Thyroid gland (tissue), 4 donors: ENCODE measurements around the gene FAM76A. TPM values are rescaled to one million over a fixed set of nuclear protein-coding genes. Genes with fewer than 3 reads are reported as not detected.

Experiments used
- DNase-seq, 2 donors: peaks; one replicate each; pipeline ENCODE4 v3.0.0-alpha.2; 2019
- H3K27ac ChIP-seq, 3 donors: fragments of 200-600 bp; sonication (generic); 1 replicate in 2 of 3; 2 replicates in 1 of 3; pipeline ENCODE4 v1.5.1; 2016 to 2019; ENCODE audit warnings: mild to moderate bottlenecking in 1 of 3, moderate library complexity in 1 of 3
- H3K27me3 ChIP-seq: fragments of 200-600 bp; sonication (generic); one replicate; pipeline ENCODE4 v1.5.1; 2019
- H3K36me3 ChIP-seq, 2 donors: fragments of 200-600 bp; sonication (generic); one replicate each; pipeline ENCODE4 v1.5.1; 2016 to 2019
- H3K4me1 ChIP-seq, 2 donors: fragments of 200-600 bp; sonication (generic); one replicate each; pipeline ENCODE4 v1.5.1; 2017 to 2019
- H3K4me3 ChIP-seq, 3 donors: fragments of 200-600 bp; sonication (generic); replicated peaks in 1 of 3; 1 replicate in 2 of 3; 2 replicates in 1 of 3; pipeline ENCODE4 v1.5.1; 2016; ENCODE audit warnings: mild to moderate bottlenecking in 1 of 3
- H3K9me3 ChIP-seq: fragments of 200-600 bp; sonication (generic); one replicate; pipeline ENCODE4 v1.5.1; 2017
- CTCF ChIP-seq, 6 experiments: fragments of 200-600 bp in 3 of 6; fragments of 450-650 bp in 3 of 6; sonication (generic) in 3 of 6; IDR thresholded peaks; one replicate each; pipeline ENCODE4 v1.5.1; 2016 to 2019; ENCODE audit warnings: antibody characterized with exemption in 6 of 6, mild to moderate bottlenecking in 2 of 6, inconsistent platforms in 1 of 6, moderate library complexity in 1 of 6
- POLR2A ChIP-seq, 2 donors: fragments of 450-650 bp; IDR thresholded peaks; one replicate each; pipeline ENCODE4 v1.6.1; 2017; ENCODE audit warnings: antibody characterized with exemption in 2 of 2, mild to moderate bottlenecking in 2 of 2, moderate library complexity in 1 of 2
- WGBS, 2 donors: methylation state at CpG; one replicate each; pipeline ENCODE4 v1.1.5; 2017; 5-methylcytosine and 5-hydroxymethylcytosine counted together
- intact Hi-C: fragments of 100-400 bp; cut with DNase I; formaldehyde crosslinking; loops from one replicate; pipeline ENCODE4 v1.15.1; 2023
- total RNA-seq, 4 donors: library from RNA; depleted of rRNA; stranded (reverse); fragments of >200 nt; gene quantifications; one replicate each; pipeline ENCODE4 v1.2.3, GENCODE V29; 2016

The FAM76A gene
- total RNA-seq, 4 donors from 2014 or later: 23.7 to 32.6 (median 30.7) TPM

- 64 to 72% methylated on average over 4 of the region's 4 CpGs for WGBS, 2 donors
- no peak overlapping the region for H3K4me3 ChIP-seq
- intact Hi-C loops: no loop called here
- peaks cover 0 to 9% of the 10 kb centered on the region in 2 donors for H3K4me1 ChIP-seq
- H3K9me3 ChIP-seq: no peaks in the 10 kb centered on the region
- DNase-seq: peak; percentile 52 to 65
- TF ChIP-seq CTCF (IDR thresholded peaks at IDR 0.05) (no peak), POLR2A (IDR thresholded peaks at IDR 0.05) (no peak)
- peak overlapping the region in 2 of 3 donors; percentile 19 to 26 for H3K27ac ChIP-seq
- no peaks in the 10 kb centered on the region for H3K27me3 ChIP-seq
- H3K36me3 ChIP-seq: peaks cover 0 to 16% of the 10 kb centered on the region in 2 donors
Observed at GRCh38 chr1:27763358-27763757, 37.6 kb downstream of the FAM76A start.

GRCh38 chr1:27770293-27770830 lies 44.6 kb downstream of the FAM76A start:
- WGBS, 2 donors: 57 to 71% methylated on average over 2 of the region's 2 CpGs
- H3K4me3 ChIP-seq: no peak overlapping the region
- no peak for DNase-seq
- intact Hi-C loops: no loop called here
- no peak overlapping the region for H3K27ac ChIP-seq
- no peaks in the 10 kb centered on the region for H3K36me3 ChIP-seq
- TF ChIP-seq POLR2A (IDR thresholded peaks at IDR 0.05) (no peak), CTCF (IDR thresholded peaks at IDR 0.05) (no peak)
- H3K9me3 ChIP-seq: no peaks in the 10 kb centered on the region
- peaks cover 14 to 21% of the 10 kb centered on the region in 2 donors for H3K4me1 ChIP-seq
- no peaks in the 10 kb centered on the region for H3K27me3 ChIP-seq

GRCh38 chr1:27772036-27772931 lies 46.5 kb downstream of the FAM76A start:
- no peaks in the 10 kb centered on the region for H3K36me3 ChIP-seq
- H3K27me3 ChIP-seq: no peaks in the 10 kb centered on the region
- peak overlapping the region; percentile 50 to 98 (median 71) for H3K27ac ChIP-seq
- 26 to 27% methylated on average over 18 of the region's 18 CpGs for WGBS, 2 donors
- H3K9me3 ChIP-seq: no peaks in the 10 kb centered on the region
- no peak for TF ChIP-seq POLR2A (IDR thresholded peaks at IDR 0.05)
- no peak for TF ChIP-seq CTCF (IDR thresholded peaks at IDR 0.05)
- peak overlapping the region in 1 of 3 donors; percentile 10 for H3K4me3 ChIP-seq
- DNase-seq: no peak
- peaks cover 33 to 40% of the 10 kb centered on the region in 2 donors for H3K4me1 ChIP-seq
- intact Hi-C loops: no loop called here

- intact Hi-C loops: no loop called here
- Histone ChIP-seq H3K9me3 (no peaks in the 10 kb centered on the region), H3K27ac (peak within 1 kb of the TSS; percentile 80 to 98 (median 94)), H3K36me3 (no peaks in the 10 kb centered on the region), H3K4me1 (peaks cover 41 to 46% of the 10 kb centered on the region in 2 donors), H3K4me3 (peak within 1 kb of the TSS; percentile 69 to 100 (median 83)), H3K27me3 (no peaks in the 10 kb centered on the region)
- no peak for TF ChIP-seq CTCF (IDR thresholded peaks at IDR 0.05)
- TF ChIP-seq POLR2A (IDR thresholded peaks at IDR 0.05): peak; percentile 90 to 99
- peak; percentile 99 for DNase-seq
- WGBS, 2 donors: 0% methylated on average over 17 to 24 of the region's 58 CpGs
Observed at GRCh38 chr1:27772932-27773825, 47.4 kb downstream of the FAM76A start, which contains the start of gene STX12. Gene STX12, plus strand, starts transcription at chr1:27773219. Its CDS starts 89 bp downstream, at chr1:27773308.
